ENCODE results near the gene PSMA1.

Gene PSMA1

DNA sequence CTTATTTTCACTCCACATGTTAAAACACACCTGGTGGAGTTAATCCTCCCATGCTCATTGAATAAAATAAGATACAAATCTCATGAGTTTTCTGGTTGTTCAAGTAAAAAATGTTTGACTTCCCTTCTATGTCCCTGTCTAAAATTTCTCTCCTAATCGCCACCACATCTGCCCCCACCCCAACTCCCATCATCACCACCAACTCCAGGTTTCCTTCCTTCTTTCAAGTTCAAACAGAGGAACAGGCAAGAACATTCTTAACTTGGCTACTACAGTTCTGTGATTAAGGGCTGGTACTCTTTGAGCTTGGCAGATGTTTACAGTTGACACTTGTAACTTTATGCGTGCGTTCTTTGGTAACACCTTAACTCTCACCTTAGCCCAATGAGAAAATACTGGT, 9.1 kb upstream of the PSMA1 start:
- DNase-seq: no peak

DNA sequence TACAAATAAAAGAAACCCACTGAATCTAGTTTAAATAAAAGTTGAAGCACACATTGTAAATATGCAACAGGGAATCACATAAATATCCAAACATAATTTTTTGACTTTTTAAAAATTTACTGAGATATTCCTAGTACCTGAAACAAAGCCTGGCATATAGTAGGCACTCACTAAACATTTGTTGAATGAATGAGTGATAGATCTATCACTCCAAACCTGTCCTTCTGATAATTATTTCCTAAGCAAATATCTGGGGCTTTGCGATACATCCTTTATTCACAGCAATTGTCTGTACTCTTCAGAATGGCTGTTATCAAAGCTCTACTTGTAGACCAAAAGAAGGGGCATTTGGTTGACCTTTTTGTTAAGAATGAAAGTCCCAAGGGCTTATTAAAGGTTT, 2.6 kb upstream of the PSMA1 start:
- DNase-seq: no peak

DNA sequence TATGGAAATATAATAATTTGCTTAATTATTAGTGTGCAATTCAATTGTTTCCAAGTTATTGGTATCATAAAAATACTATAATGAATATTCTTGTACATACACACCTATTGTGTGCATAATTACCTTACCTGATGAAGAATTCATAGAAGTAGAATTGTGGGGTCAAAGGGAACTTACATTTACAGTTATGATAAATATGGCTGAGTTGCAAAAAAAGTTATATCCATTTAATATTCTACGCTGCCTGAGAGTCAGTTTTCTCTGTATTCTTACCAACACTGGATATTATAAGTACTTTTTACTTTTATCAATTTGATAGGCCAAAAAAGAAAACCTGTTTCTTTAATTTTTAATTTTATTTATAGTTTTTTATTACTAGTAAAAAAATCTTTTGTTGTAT, 2.1 kb upstream of the PSMA1 start:
- no peak for DNase-seq

DNA sequence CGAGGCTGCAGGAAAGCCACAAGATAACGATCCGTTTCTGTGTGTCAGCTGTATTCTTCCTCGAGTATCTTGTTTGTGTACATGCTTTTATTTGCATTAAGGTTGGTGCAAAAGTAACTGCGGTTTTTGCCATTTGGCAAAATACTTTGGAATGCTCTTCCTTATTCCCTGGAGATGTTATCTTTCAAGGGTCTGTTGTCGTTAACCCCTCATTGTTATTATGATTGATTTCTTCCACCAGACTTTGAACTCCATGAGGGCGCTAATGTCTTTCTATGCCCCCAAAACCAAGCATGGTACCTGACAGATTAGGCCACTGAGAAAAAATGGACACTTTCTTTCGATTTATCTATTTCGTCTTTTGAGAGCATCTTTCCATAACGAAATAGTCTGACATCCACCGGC, 563 bp upstream of the PSMA1 start:
- DNase-seq: no peak

DNA sequence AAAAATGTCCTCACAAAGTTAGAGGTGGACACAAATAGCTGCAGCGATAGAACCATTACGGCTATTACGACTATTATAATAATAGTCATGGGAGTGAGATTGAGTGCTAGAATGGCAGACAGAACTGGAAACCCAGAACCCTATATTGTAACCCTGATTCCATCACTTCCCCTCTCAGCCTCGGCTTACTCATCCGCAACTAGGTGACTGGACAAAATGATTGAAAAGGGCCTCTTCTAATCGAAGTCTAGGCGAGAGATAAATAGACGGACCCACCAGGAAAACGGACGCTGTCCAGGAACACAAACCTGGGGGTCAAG, 629 bp downstream of the PSMA1 start:
- DNase-seq: no peak

DNA sequence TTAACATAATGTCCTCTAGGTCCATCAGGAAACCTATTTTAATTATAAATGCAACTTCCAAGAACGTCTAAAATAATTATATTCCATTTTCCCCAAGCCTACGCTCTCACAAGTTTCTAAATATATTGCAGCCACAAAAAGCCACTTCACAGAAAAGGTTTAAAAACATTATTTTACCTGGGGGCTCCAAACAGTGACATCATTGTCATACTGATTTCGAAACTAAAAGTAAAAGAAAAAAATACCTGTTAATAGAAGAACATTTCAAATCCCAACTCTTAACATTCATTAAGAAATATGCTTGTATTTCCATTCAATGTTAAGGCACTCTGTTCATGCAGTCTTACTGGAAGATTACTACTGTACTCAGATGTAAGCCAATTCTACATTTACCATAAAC, 1.4 kb downstream of the PSMA1 start:
- no peak for DNase-seq

DNA sequence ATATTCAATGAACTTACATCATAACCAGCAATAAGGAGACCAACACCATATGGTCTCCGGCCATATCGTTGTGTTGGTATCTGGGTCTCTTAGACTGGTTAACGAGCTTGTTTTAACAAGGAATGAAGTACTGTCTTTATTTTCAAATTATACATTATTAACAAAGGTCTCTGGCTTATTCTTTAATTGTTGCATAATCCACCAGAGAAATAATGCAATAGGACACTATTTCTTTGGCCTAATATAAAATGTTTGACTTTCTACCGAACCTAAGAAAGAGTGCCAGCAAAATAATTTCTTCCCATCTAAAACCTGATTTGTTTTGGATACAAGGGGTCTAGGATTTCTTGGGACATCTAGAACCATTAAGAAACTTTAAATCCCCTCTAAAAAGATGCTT, 6.4 kb downstream of the PSMA1 start:
- DNase-seq: no peak

DNA sequence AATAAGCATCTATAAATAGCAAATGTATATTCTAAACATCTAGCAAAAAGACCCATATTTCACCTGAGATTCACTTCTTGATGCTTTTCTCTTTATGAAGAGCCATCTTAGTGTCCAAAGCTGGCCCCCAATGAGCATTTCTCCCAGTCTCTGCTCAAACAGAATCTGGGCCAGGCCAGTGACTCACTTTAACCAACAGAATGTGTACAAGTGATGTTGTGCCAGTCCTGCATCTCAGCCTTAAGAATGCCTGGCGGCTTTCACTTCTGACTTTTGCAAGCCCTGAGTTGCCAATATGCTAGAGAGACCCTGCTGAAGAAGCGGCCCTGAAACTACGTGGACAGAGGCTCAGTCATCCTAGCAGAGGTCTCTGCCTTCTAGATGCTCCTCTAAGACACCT, 13.7 kb downstream of the PSMA1 start:
- DNase-seq: no peak

DNA sequence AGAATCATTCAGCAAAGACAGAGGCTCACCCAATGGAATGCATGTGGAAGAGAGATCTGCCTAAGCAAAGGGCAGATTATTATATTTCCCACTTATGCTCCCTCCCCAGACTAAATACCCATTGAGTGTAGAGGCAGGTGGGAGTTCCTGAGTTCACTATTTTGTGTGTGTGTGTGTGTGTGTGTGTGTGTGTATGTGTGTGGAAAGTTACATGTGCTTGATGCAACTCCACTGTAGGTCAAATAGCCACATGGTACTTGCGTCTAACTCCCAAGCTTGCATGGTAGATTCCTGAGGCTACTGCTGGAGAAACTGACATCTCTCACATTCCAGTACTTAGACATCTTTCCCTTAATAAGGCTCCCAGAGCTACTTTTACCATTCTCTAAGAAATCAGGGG, 17.2 kb downstream of the PSMA1 start:
- DNase-seq: no peak

DNA sequence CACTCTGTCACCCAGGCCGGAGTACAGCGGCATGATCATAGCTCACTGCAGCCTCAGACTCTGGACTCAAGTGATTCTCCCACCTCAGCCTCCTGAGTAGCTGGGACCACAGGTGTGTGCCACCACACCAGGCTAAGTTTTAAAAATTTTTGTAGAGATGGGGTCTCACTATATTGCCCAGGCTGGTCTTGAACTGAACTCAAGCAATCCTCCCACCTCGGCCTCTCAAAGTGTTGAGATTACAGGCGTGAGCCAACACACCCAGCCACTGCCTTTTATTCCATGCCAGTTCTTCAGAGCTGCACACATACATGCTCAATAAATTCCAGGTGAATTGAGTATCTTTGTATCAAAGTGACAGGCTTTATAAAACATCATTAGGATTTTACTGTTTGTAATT, 18.1 kb downstream of the PSMA1 start:
- DNase-seq: no peak

DNA sequence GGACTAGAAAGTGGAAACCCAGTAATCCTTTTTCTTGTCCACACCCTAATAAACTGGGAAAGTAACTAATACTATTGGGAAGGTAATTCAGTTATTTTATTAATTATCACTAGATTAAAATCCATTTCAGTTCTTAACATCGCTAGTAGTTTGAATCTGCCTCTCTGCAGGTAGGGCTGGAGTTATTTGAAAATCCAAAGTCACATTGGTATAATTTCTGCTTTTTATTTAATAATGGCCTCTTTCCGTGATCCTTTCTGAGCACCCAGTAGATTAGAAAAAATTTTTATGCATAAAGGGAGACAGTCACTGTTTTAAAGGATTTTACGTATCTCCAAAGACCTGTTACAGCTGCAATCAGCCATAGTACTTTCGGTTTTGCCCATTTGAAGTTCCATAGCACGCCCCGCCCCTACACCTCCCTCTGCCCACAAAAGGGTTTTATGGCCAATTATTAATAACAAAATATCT, 20.0 kb downstream of the PSMA1 start:
- DNase-seq: peak; percentile 29 to 63 (median 57)

DNA sequence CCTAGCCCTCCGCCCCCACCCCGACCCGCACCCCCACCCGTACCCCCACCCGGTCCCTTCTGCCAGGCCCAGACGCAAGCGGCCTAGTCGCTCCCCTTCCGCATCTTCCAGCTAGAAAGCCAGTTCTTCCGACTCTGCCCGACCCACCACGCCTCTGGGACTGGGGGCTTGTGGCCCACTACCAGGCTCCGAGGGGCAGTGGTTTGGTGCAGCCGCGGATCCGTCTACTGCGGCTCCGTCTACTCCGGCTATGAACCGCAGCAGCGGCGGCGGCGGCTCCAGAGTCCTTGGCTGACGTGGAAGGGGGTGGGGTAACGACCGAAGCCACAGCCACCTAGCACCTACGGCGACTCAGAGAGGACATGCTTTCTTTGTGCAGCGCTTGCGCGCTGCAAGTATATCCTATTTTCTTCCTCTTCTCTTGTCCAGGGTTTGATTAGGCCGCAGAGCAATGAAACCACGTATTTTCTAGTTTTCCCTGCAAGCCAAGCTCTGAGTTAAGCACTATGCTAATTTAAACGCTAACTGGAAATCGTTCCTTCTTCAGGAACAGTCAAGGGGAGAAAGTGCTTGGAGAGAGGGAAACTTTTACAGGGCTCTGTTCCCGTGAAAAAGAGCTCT, 20.5 kb downstream of the PSMA1 start, which contains the start of gene COPB1:
Gene COPB1, minus strand, starts transcription at position 252 of the 621 bp plus-strand sequence. CDS start 883 bp downstream, outside the sequence.
- DNase-seq: peak; percentile 87 to 93 (median 89)

DNA sequence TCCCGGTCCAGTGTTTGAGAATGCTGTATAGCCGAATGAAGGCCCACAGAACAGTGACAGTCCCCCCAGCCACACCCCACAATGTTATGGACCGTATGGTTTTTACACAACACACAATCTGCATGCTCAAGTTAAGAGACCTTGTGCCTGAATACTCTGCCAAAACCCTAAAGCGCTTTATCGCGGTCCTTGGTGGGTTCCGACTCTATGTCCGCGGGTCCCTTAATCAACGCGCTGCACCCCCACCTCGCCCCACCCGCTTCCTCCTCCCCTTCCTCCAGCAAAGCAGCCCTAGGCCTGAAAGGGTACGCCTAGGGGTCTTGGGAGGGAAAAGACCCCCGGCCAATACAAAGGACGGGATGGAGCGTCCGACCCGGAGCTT, 21.0 kb downstream of the PSMA1 start:
- peak in 2 of 3 experiments; percentile 58 to 64 for DNase-seq

DNA sequence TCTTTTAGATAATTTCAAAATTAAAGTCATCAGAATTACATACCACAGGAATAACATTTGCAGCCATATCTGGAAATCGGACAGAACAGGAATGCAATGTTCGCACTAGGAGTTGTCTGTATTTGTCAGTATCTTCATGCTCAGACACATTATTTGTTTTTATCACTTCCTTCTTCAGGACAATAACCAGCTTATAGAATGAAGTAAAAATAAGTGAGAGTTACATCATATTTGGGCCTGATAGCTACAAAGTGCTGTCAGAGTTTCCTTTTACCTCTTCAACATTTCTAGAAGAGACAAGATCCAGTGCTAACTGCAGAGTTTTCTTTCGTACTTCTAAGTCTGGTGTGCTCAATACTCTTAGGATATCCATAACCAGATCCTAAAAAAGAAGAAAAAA, 39.5 kb downstream of the PSMA1 start:
- DNase-seq: no peak

DNA sequence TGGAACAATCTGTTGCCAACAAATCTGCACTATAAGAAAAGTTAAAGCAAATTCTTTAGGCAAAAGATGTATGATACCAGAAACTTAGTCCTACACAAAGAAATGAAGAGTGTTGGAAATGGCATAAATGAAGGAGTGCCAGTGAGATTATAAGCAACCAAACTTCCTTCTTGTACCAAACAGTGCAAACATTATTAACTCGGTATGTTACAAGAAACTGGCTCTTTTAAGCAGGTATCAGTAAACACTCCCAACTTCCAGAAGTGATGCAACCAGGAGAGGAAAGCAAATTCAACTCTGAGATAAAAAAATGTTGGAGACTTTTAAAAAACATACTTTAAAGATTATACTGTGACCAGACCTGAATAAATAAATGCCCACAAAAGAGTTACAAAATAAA, 49.1 kb downstream of the PSMA1 start:
- no peak for DNase-seq

DNA sequence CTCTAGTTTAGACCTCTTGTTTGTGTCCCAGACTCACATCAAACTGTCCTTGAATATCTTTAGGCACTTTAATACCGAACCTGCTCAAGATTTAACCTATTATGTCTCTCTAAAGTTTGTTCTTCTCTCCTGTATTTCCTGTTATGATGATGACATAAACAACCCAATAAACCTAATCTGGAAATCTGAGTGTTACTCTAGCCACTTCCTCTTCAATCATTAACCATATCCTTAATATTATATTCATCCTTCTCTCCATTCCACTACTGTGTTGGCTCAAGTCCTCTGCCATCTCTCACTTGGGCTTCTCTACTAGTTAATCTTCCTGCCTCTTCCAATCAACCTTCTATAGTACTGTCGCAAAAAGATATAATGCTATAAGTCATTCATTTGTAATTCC, 56.6 kb downstream of the PSMA1 start:
- no peak for DNase-seq

DNA sequence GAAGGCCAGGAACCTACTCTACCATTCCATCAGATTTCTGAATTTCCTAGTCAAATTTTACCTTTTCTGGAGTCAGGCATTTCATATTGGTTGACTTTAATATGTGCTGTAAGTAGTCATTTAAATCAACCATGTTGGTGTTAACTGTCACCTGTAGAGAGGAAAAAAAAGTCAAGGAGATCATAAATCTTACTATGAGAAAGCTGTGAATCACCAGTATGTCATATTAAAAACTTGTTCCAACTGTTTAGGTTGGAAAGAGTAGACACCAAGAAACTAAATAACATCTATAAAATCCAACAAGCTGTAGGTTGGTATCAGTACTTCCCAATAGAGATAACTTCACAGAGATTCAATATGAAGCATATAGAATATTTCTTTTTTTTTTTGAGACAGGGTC, 60.0 kb downstream of the PSMA1 start:
- DNase-seq: no peak

DNA sequence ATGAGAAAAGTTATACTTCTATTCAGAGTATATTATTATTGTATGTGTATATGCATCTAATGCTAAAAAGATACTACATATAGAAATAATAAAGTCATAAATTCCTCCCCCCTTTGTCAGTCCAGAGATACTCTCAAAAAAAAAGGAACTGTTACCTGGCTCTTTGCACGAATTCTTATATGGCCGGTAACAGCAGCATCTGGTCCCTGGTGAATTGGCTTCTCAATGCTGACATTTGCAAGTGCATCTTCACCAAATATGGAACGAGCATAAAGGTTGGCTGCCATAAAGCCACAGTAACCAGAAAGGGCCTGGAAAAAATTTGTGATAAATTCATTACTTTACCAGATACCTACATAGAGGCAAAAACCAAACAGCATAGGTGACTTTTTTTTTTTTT, 61.8 kb downstream of the PSMA1 start:
- no peak for DNase-seq

DNA sequence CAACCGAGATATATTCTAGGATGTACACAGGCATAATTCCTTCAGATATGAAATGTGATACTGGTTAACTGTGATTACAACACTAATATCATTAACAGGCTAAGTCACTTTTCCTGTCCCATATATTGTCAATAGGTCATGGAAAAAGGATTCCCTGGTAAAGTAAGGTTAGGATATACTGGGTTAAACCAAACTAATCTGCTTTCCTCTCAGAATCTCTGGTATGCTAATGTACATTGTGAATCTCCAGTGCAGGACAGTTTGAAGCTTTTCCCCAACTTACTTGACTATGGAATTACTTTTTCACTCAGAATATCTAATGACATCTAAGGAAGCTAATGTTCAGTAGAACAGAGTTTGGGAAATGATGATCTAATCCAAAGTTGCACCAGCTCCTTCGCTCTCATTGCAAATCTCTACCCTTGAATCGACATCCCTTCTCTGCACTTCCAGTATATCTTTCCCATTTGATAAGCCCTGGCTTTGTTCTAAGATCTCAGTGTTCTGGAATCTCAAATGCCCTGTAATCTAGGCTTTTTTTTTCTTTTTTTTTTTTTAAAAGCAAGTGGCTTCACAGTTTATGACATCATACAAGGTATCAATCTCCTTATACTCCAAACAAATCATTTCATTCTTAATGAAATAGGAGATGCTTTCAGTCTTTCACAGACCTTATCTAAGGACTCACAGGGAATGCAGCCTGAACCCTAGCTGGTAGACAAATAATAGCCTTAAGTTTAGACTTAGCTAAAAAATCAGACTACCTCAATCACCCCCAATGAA, 64.3 kb downstream of the PSMA1 start:
- DNase-seq: no peak
